AG04449 (cell line): ENCODE data around the gene HBS1L.

Source experiments
- CTCF ChIA-PET: fragments of 350-600 bp; formaldehyde crosslinking; extraction: SDS; loops from one replicate; lab custom pipeline; 2021; ENCODE audit warnings: antibody characterized with exemption; lab: Yijun Ruan, JAX
- POLR2A ChIA-PET: fragments of 400-600, 350-600 bp; formaldehyde crosslinking; extraction: SDS; loops from one replicate; lab custom pipeline; 2020; ENCODE audit warnings: antibody characterized with exemption, inconsistent platforms; lab: Yijun Ruan, JAX
- DNase-seq: peaks from one replicate; pipeline ENCODE4 v3.0.0-alpha.2; 2010; ENCODE audit warnings: low read depth, low spot score
- H3K4me3 ChIP-seq: 2 replicates; pipeline ENCODE4 v1.5.1; 2011; ENCODE audit warnings: low read depth, mild to moderate bottlenecking, control low read depth, low read length
- CTCF ChIP-seq: IDR thresholded peaks from one replicate; pipeline ENCODE4 v1.5.1; 2011; ENCODE audit warnings: mild to moderate bottlenecking, moderate library complexity, low read length, control low read depth, inconsistent platforms; ENCODE audit not compliant: insufficient read depth; ENCODE audit errors: missing control alignments

Gene HBS1L

GRCh38 chr6:134936931-134937330, 117.7 kb downstream of the HBS1L start:
- DNase-seq: peak; percentile 91
- CTCF ChIA-PET: interaction anchor here (0.7 to 10.5 kb wide), 6 partner anchors 8 to 814 kb away, joined by 3 to 150 read pairs (median 40); no protein-coding TSS in a partner anchor
- POLR2A ChIA-PET: interaction anchor here (1.0 kb wide), 1 partner anchor 28 kb away, joined by 3 read pairs; no protein-coding TSS in a partner anchor
- no peak for TF ChIP-seq CTCF
- H3K4me3 ChIP-seq: no peak overlapping the region

- ChIA-PET POLR2A (interaction anchor here (0.5 to 1.0 kb wide), 3 partner anchors 27 to 38 kb away, joined by 3 to 4 read pairs (median 3); no protein-coding TSS in a partner anchor), CTCF (interaction anchor here (0.7 to 10.5 kb wide), 8 partner anchors 8 to 814 kb away, joined by 3 to 150 read pairs (median 4); no protein-coding TSS in a partner anchor)
- no peak for DNase-seq
- no peak overlapping the region for H3K4me3 ChIP-seq
- TF ChIP-seq CTCF: no peak
These were observed 118.1 kb downstream of the HBS1L start for GRCh38 chr6:134936476-134936875.

- POLR2A ChIA-PET: no interaction called here
- TF ChIP-seq CTCF: no peak
- CTCF ChIA-PET: interaction anchor here (0.5 kb wide), 1 partner anchor 791 kb away, joined by 3 read pairs; no protein-coding TSS in a partner anchor
- H3K4me3 ChIP-seq: no peak overlapping the region
- DNase-seq: no peak
These were observed 119.7 kb downstream of the HBS1L start for GRCh38 chr6:134934793-134935485.

GRCh38 chr6:134932535-134933470, 121.8 kb downstream of the HBS1L start:
- ChIA-PET CTCF (interaction anchor here (0.8 to 1.8 kb wide), 8 partner anchors 8 to 809 kb away, joined by 3 to 7 read pairs (median 3); no protein-coding TSS in a partner anchor), POLR2A (no interaction called here)
- no peak for DNase-seq
- TF ChIP-seq CTCF: no peak
- H3K4me3 ChIP-seq: no peak overlapping the region

GRCh38 chr6:134932098-134932497, 122.5 kb downstream of the HBS1L start:
- ChIA-PET CTCF (interaction anchor here (0.7 to 1.8 kb wide), 9 partner anchors 8 to 808 kb away, joined by 3 to 7 read pairs (median 3); no protein-coding TSS in a partner anchor), POLR2A (no interaction called here)
- TF ChIP-seq CTCF: no peak
- DNase-seq: no peak
- no peak overlapping the region for H3K4me3 ChIP-seq
